Measurements from ENCODE around the gene RNF14.

RNF14 gene

GRCh38 chr5:141973871-141974595 lies 5.1 kb downstream of the RNF14 start:
- Histone ChIP-seq H3K18ac (ENCODE audit: low read length) (no peak overlapping the region), H2AFZ (ENCODE audit: insufficient read depth, low read length, poor library complexity) (no peak overlapping the region), H3K4me2 (ENCODE audit: low read length) (no peak overlapping the region), H2BK5ac (ENCODE audit: low read depth, low read length, poor library complexity) (no peak overlapping the region), H4K8ac (ENCODE audit: low read depth, low read length) (no peak overlapping the region), H3K4me1 (ENCODE audit: control insufficient read depth in 1 of 2, insufficient read depth in 2 of 2, low read length in 2 of 2) (no peaks in the 10 kb centered on the region), H3K23ac (ENCODE audit: low read length) (no peak overlapping the region), H2BK120ac (ENCODE audit: insufficient read depth, low read length, poor library complexity) (no peak overlapping the region), H3K14ac (ENCODE audit: low read length) (no peak overlapping the region), H3K27ac (ENCODE audit: low read depth, low read length) (no peak overlapping the region), H3K79me1 (ENCODE audit: low read length) (peaks cover 5% of the 10 kb centered on the region), H3K9me3 (ENCODE audit: insufficient read depth, low read depth, low read length) (no peaks in the 10 kb centered on the region), H3K36me3 (ENCODE audit: control insufficient read depth in 1 of 2, insufficient read depth in 2 of 2, low read length in 2 of 2) (peaks cover 16 to 31% of the 10 kb centered on the region in 2 experiments), H2AK5ac (ENCODE audit: low read length) (no peak overlapping the region), H2BK12ac (ENCODE audit: low read length) (no peak overlapping the region), H4K91ac (ENCODE audit: low read depth, low read length) (no peak overlapping the region), H4K12ac (ENCODE audit: low read depth, low read length) (no peak overlapping the region), H3K4me3 (ENCODE audit: low read depth, low read length) (no peak overlapping the region), H3K9ac (ENCODE audit: low read length) (no peak overlapping the region), H3K27me3 (ENCODE audit: insufficient read depth, low read length) (no peaks in the 10 kb centered on the region), H3K79me2 (ENCODE audit: control insufficient read depth, insufficient read depth, low read length, poor library complexity) (peaks cover 3% of the 10 kb centered on the region), H3K4ac (ENCODE audit: low read depth, low read length) (no peak overlapping the region)
- WGBS (ENCODE audit: extremely low coverage, insufficient coverage, insufficient read length) = no CpG with 5 or more reads among the region's 1 CpG
- peak in 1 of 2 donors; percentile 57 for DNase-seq

GRCh38 chr5:141976176-141976575 lies 7.3 kb downstream of the RNF14 start:
- Histone ChIP-seq H3K9me3 (ENCODE audit: insufficient read depth, low read depth, low read length) (no peaks in the 10 kb centered on the region), H3K4me1 (ENCODE audit: control insufficient read depth in 1 of 2, insufficient read depth in 2 of 2, low read length in 2 of 2) (no peaks in the 10 kb centered on the region), H3K27me3 (ENCODE audit: insufficient read depth, low read length) (no peaks in the 10 kb centered on the region), H2AK5ac (ENCODE audit: low read length) (no peak overlapping the region), H2AFZ (ENCODE audit: insufficient read depth, low read length, poor library complexity) (no peak overlapping the region), H3K14ac (ENCODE audit: low read length) (no peak overlapping the region), H2BK120ac (ENCODE audit: insufficient read depth, low read length, poor library complexity) (no peak overlapping the region), H3K79me1 (ENCODE audit: low read length) (no peaks in the 10 kb centered on the region), H4K91ac (ENCODE audit: low read depth, low read length) (no peak overlapping the region), H3K4ac (ENCODE audit: low read depth, low read length) (no peak overlapping the region), H3K36me3 (ENCODE audit: control insufficient read depth in 1 of 2, insufficient read depth in 2 of 2, low read length in 2 of 2) (peaks cover 26 to 45% of the 10 kb centered on the region in 2 experiments), H4K8ac (ENCODE audit: low read depth, low read length) (no peak overlapping the region), H3K79me2 (ENCODE audit: control insufficient read depth, insufficient read depth, low read length, poor library complexity) (no peaks in the 10 kb centered on the region), H3K27ac (ENCODE audit: low read depth, low read length) (no peak overlapping the region), H2BK12ac (ENCODE audit: low read length) (no peak overlapping the region), H4K12ac (ENCODE audit: low read depth, low read length) (no peak overlapping the region), H2BK5ac (ENCODE audit: low read depth, low read length, poor library complexity) (no peak overlapping the region), H3K9ac (ENCODE audit: low read length) (no peak overlapping the region), H3K4me3 (ENCODE audit: low read depth, low read length) (no peak overlapping the region), H3K23ac (ENCODE audit: low read length) (no peak overlapping the region), H3K4me2 (ENCODE audit: low read length) (no peak overlapping the region), H3K18ac (ENCODE audit: low read length) (no peak overlapping the region)
- DNase-seq = no peak
- no CpG with 5 or more reads among the region's 6 CpGs for WGBS (ENCODE audit: extremely low coverage, insufficient coverage, insufficient read length)

- Histone ChIP-seq H3K9ac (ENCODE audit: low read length) (no peak overlapping the region), H2AFZ (ENCODE audit: insufficient read depth, low read length, poor library complexity) (no peak overlapping the region), H3K18ac (ENCODE audit: low read length) (no peak overlapping the region), H2BK5ac (ENCODE audit: low read depth, low read length, poor library complexity) (no peak overlapping the region), H3K4me3 (ENCODE audit: low read depth, low read length) (no peak overlapping the region), H3K4me2 (ENCODE audit: low read length) (peak overlapping the region; percentile 20), H3K36me3 (ENCODE audit: control insufficient read depth in 1 of 2, insufficient read depth in 2 of 2, low read length in 2 of 2) (peaks cover 22 to 44% of the 10 kb centered on the region in 2 experiments), H3K9me3 (ENCODE audit: insufficient read depth, low read depth, low read length) (no peaks in the 10 kb centered on the region), H3K23ac (ENCODE audit: low read length) (no peak overlapping the region), H3K79me1 (ENCODE audit: low read length) (no peaks in the 10 kb centered on the region), H4K8ac (ENCODE audit: low read depth, low read length) (no peak overlapping the region), H2AK5ac (ENCODE audit: low read length) (no peak overlapping the region), H3K4ac (ENCODE audit: low read depth, low read length) (no peak overlapping the region), H2BK120ac (ENCODE audit: insufficient read depth, low read length, poor library complexity) (no peak overlapping the region), H3K4me1 (ENCODE audit: control insufficient read depth in 1 of 2, insufficient read depth in 2 of 2, low read length in 2 of 2) (no peaks in the 10 kb centered on the region), H2BK12ac (ENCODE audit: low read length) (no peak overlapping the region), H3K27ac (ENCODE audit: low read depth, low read length) (no peak overlapping the region), H3K14ac (ENCODE audit: low read length) (no peak overlapping the region), H3K27me3 (ENCODE audit: insufficient read depth, low read length) (no peaks in the 10 kb centered on the region), H3K79me2 (ENCODE audit: control insufficient read depth, insufficient read depth, low read length, poor library complexity) (no peaks in the 10 kb centered on the region), H4K12ac (ENCODE audit: low read depth, low read length) (no peak overlapping the region), H4K91ac (ENCODE audit: low read depth, low read length) (no peak overlapping the region)
- no peak for DNase-seq
These were observed 9.5 kb downstream of the RNF14 start for GRCh38 chr5:141978389-141978788.

- H3K4ac ChIP-seq (ENCODE audit: low read depth, low read length) = no peak overlapping the region
- WGBS (ENCODE audit: extremely low coverage, insufficient coverage, insufficient read length) = no CpG with 5 or more reads among the region's 2 CpGs
- H3K4me2 ChIP-seq (ENCODE audit: low read length) = no peak overlapping the region
- H3K27ac ChIP-seq (ENCODE audit: low read depth, low read length) = no peak overlapping the region
- H3K4me3 ChIP-seq (ENCODE audit: low read depth, low read length) = no peak overlapping the region
- H4K12ac ChIP-seq (ENCODE audit: low read depth, low read length) = no peak overlapping the region
- no peak overlapping the region for H2BK5ac ChIP-seq (ENCODE audit: low read depth, low read length, poor library complexity)
- no peaks in the 10 kb centered on the region for H3K27me3 ChIP-seq (ENCODE audit: insufficient read depth, low read length)
- H3K4me1 ChIP-seq (ENCODE audit: control insufficient read depth in 1 of 2, insufficient read depth in 2 of 2, low read length in 2 of 2) = no peaks in the 10 kb centered on the region
- no peak overlapping the region for H4K8ac ChIP-seq (ENCODE audit: low read depth, low read length)
- no peaks in the 10 kb centered on the region for H3K79me1 ChIP-seq (ENCODE audit: low read length)
- H2BK120ac ChIP-seq (ENCODE audit: insufficient read depth, low read length, poor library complexity) = no peak overlapping the region
- H3K18ac ChIP-seq (ENCODE audit: low read length) = no peak overlapping the region
- H3K36me3 ChIP-seq (ENCODE audit: control insufficient read depth in 1 of 2, insufficient read depth in 2 of 2, low read length in 2 of 2) = peaks cover 26 to 51% of the 10 kb centered on the region in 2 experiments
- no peak overlapping the region for H3K9ac ChIP-seq (ENCODE audit: low read length)
- DNase-seq = no peak
- H2BK12ac ChIP-seq (ENCODE audit: low read length) = no peak overlapping the region
- no peak overlapping the region for H3K14ac ChIP-seq (ENCODE audit: low read length)
- H2AFZ ChIP-seq (ENCODE audit: insufficient read depth, low read length, poor library complexity) = no peak overlapping the region
- H3K9me3 ChIP-seq (ENCODE audit: insufficient read depth, low read depth, low read length) = no peaks in the 10 kb centered on the region
- no peaks in the 10 kb centered on the region for H3K79me2 ChIP-seq (ENCODE audit: control insufficient read depth, insufficient read depth, low read length, poor library complexity)
- no peak overlapping the region for H4K91ac ChIP-seq (ENCODE audit: low read depth, low read length)
- H3K23ac ChIP-seq (ENCODE audit: low read length) = no peak overlapping the region
- no peak overlapping the region for H2AK5ac ChIP-seq (ENCODE audit: low read length)
These were observed 13.7 kb downstream of the RNF14 start for GRCh38 chr5:141982626-141983025.
